D721Med (cell line): ENCODE data around the gene SP110.

Experiments used
- DNase-seq: peaks from one replicate; pipeline ENCODE4 v3.0.0; 2011; ENCODE audit warnings: low spot score; ENCODE audit not compliant: insufficient read length
- FAIRE-seq: peaks from 2 replicates; lab custom pipeline; 2011; peaks lifted over from hg19 to GRCh38; lab: Jason Lieb, UNC
- CTCF ChIP-seq: IDR thresholded peaks from 2 replicates; pipeline ENCODE4 v1.5.1; 2012; ENCODE audit warnings: mild to moderate bottlenecking, control low read depth; ENCODE audit not compliant: insufficient read depth; ENCODE audit errors: missing control alignments

The SP110 gene

DNA sequence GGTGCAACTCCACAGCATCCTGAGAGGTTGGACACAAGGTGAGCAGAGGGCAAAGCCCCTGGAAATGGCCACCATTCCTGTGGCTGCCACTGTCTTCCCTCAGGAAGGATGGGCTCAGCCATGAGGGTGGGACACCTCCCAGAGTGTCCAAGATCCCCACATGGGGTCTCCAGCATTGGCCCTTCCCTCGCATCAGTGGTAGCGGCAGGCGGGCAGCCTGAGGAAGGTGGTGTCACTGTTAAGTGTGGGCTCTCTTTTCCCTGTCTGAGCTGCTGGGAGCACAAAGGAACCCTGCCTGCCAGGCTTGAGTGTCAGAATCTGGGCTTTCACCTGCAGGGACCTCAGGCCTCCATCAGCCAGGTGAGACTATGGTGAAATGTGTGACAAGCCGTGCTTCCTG lies 47.6 kb downstream of the SP110 start:
- FAIRE-seq (no peak), DNase-seq (no peak)
- TF ChIP-seq CTCF: no peak

GRCh38 chr2:230170532-230170931 lies 49.3 kb downstream of the SP110 start:
- DNase-seq (no peak), FAIRE-seq (no peak)

DNA sequence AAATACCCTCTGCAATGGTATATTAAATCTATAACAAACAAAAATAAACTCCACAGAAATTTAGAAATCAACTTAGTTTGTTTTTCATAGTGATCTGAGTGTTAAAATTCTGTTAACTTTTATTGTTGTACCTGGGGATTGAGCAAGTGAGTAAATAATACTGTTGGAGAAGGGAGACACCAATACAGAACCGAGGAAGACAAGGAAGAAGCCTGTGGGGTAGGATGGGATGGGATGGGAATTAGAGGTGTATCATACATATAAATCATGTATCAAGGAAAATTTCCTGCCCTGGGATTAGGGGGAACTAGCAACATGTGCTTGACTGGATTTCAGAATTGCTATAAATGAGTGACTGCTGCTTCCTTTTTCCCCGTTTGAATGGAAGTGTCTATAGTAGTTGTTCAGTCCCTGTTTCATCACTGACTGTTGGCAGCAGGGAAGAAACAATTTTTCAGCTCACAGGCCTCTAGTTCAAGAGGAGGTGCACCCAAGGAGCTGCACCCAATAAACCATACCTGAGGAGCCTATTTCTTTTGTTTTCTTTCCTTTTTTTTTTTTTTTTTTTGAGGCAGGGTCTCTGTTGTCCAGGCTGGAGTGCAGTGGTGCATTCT lies 53.1 kb downstream of the SP110 start:
- DNase-seq (no peak), FAIRE-seq (no peak)
- no peak for TF ChIP-seq CTCF

More at GRCh38 chr2:230170532-230170931, 49.3 kb downstream of the SP110 start:
- no peak for TF ChIP-seq CTCF

DNA sequence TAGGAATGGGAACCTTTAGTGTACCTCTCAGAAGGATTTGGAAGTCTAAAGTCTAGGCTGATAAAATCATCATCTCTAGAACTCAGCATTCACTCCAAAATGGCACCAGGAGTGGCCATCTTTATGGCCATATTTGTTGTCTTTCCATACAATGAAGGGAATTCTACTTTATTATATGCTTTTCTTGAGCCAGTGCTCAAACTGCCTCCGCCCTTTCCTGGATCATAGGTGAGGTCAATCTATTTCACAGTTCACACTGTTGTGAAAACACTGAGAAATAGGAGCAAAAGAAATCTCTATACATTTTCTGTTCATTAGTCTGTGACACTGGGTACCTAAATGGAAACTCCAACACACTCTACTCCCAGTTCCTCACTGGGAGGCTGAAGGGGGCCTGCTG lies 55.6 kb downstream of the SP110 start:
- TF ChIP-seq CTCF: no peak
- no peak for FAIRE-seq
- DNase-seq: no peak

GRCh38 chr2:230162981-230163380 lies 56.8 kb downstream of the SP110 start:
- TF ChIP-seq CTCF: no peak
- no peak for FAIRE-seq
- DNase-seq: no peak

- FAIRE-seq (no peak), DNase-seq (no peak)
These were observed 58.6 kb downstream of the SP110 start for GRCh38 chr2:230161184-230161583.

More at GRCh38 chr2:230161184-230161583, 58.6 kb downstream of the SP110 start:
- TF ChIP-seq CTCF: no peak
